Skin of body (tissue), 2 donors: Measurements from ENCODE around the gene FGF14. TPM values are rescaled to one million over a fixed set of nuclear protein-coding genes. Genes with fewer than 3 reads are reported as not detected.

Experiments
- DNase-seq: peaks from one replicate; lab custom pipeline; 2025; lab: John Stamatoyannopoulos, UW
- total RNA-seq: library from RNA; depleted of rRNA; stranded (reverse); fragments of >200 nt; gene quantifications from one replicate; pipeline ENCODE4 v1.2.3, GENCODE V29; 2014

FGF14 gene
- total RNA-seq, 1 donor from 2014 or later: 1.6 TPM

GRCh38 chr13:102198418-102199311 is 203.2 kb downstream of the FGF14 start:
- DNase-seq: no peak

- DNase-seq: no peak
Observed at GRCh38 chr13:102197193-102197592, 204.7 kb downstream of the FGF14 start.

GRCh38 chr13:102195566-102196462 is 206.0 kb downstream of the FGF14 start:
- DNase-seq: no peak

GRCh38 chr13:102192858-102193257 is 209.0 kb downstream of the FGF14 start:
- no peak for DNase-seq

GRCh38 chr13:102191951-102192502 is 209.8 kb downstream of the FGF14 start:
- DNase-seq: no peak

GRCh38 chr13:102190930-102191329 is 210.9 kb downstream of the FGF14 start:
- DNase-seq: no peak

- no peak for DNase-seq
Observed at GRCh38 chr13:102187313-102187712, 214.5 kb downstream of the FGF14 start.

GRCh38 chr13:102185375-102185984 is 216.4 kb downstream of the FGF14 start:
- DNase-seq: no peak

- DNase-seq: no peak
Observed at GRCh38 chr13:102183509-102184182, 218.2 kb downstream of the FGF14 start.

GRCh38 chr13:102182170-102182569 is 219.7 kb downstream of the FGF14 start:
- DNase-seq: no peak

GRCh38 chr13:102177431-102177830 is 224.4 kb downstream of the FGF14 start:
- DNase-seq: no peak

- no peak for DNase-seq
Observed at GRCh38 chr13:102176846-102177245, 225.0 kb downstream of the FGF14 start.

GRCh38 chr13:102172406-102172805 is 229.4 kb downstream of the FGF14 start:
- no peak for DNase-seq

GRCh38 chr13:102170305-102170704 is 231.5 kb downstream of the FGF14 start:
- DNase-seq: no peak

- DNase-seq: no peak
Observed at GRCh38 chr13:102169471-102170015, 232.3 kb downstream of the FGF14 start.

GRCh38 chr13:102152790-102153189 is 249.1 kb downstream of the FGF14 start:
- DNase-seq: no peak

- DNase-seq: no peak
Observed at GRCh38 chr13:102147353-102147752, 254.5 kb downstream of the FGF14 start.

GRCh38 chr13:102145750-102146149 is 256.1 kb downstream of the FGF14 start:
- DNase-seq: no peak

- no peak for DNase-seq
Observed at GRCh38 chr13:102142473-102142826, 259.4 kb downstream of the FGF14 start.

GRCh38 chr13:102141625-102142472 is 260.0 kb downstream of the FGF14 start:
- peak; percentile 3 for DNase-seq
